Measurements from ENCODE around the gene DAZAP1.

Gene DAZAP1

DNA sequence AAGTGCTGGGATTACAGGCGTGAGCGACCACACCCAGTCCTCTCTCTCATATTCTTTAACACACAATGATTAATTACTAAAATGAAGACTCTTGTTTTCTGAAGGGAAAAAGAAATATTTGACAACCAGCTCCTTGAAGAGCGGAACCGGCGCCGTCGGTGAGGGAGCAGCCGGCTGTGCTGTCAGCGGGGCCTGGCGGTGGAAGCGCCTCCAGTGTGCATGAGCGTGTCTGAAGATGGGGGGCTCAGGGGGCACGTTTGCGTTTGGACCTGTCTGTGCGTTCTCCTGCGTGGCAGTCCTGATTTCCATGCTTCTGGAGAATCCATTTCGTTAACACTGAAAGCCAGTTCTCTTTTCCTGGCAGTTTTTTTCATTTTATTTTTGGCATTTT is 31.0 kb upstream of the DAZAP1 start:
- FAIRE-seq (no peak), DNase-seq (ENCODE audit: extremely low spot score, insufficient read length, low read depth) (no peak)

DNA sequence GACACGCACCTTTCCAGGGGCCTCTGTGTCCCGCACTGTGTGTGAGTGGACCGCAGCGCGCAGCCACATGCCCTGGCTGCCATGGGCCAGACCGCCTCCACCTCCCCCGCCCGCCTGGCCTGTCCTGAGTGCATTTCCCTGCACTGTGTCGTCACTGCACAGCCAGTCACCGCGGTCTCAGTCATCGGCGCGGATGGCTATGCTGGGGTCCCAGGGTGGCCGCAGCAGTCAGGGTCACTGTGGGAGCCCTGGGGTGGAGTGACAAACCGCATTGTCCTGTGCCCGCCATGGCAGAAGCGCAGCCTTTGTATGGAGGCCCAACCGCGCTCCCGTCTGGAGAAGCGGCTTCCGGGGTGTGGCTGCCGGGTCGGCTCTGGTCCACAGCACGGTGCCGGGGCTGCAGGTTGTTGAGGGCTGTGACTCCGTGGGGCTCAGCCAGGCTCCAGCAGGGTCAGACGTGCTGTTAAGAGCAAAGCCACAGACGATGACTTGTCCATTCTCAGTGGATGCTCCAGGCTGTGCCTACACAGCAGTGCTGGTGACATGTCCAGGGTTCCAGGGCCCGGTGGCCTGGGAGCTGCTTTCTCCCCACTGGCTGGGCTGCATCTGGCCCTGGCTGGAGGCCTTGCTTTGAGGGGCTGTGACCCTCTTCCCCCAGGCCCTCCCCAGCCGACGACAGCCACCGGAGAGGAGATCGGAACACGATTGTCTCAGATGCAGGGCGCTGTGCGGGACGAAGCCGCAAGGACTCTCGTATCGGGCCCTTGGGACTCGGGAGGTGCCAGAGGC is 30.0 kb upstream of the DAZAP1 start:
- DNase-seq (ENCODE audit: extremely low spot score, insufficient read length, low read depth): no peak
- FAIRE-seq: no peak

DNA sequence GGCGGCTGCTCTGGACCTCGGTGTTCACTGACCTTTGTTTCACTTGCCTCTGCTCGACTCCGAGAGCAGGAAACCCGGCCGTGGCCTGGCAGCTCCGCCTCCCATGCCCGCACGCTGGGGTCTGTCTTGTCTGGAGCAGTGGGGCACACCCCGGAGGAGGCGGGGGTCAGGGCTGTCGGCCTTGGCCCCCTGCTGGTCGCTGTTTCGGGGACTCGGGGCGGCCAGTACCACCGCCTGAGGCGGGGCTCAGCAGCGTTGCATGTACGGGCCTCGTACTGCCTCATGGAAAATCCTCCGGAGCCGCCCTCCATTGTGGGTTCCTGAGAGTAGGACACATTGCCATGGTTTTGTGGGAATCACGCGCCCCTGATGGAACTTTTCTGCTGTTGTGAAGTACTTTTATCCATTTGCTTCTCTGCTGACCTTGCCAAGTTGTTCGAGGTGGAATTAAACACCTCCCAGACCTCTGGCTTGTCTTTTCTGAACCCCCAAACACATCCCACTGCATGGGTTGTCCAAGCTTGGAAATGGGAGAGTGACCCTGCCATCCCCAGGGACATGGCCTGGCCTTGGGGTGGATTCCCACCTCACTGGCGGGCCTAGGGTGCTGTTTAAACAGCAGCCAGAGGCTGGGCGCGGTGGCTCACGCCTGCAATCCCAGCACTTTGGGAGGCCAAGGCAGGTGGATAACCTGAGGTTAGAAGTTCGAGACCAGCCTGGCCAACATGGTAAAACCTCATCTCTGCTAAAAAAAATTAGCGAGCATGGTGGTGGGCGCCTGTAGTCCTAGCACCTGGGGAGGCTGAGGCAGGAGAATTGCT is 29.2 kb upstream of the DAZAP1 start:
- no peak for DNase-seq (ENCODE audit: extremely low spot score, insufficient read length, low read depth)
- FAIRE-seq: no peak

DNA sequence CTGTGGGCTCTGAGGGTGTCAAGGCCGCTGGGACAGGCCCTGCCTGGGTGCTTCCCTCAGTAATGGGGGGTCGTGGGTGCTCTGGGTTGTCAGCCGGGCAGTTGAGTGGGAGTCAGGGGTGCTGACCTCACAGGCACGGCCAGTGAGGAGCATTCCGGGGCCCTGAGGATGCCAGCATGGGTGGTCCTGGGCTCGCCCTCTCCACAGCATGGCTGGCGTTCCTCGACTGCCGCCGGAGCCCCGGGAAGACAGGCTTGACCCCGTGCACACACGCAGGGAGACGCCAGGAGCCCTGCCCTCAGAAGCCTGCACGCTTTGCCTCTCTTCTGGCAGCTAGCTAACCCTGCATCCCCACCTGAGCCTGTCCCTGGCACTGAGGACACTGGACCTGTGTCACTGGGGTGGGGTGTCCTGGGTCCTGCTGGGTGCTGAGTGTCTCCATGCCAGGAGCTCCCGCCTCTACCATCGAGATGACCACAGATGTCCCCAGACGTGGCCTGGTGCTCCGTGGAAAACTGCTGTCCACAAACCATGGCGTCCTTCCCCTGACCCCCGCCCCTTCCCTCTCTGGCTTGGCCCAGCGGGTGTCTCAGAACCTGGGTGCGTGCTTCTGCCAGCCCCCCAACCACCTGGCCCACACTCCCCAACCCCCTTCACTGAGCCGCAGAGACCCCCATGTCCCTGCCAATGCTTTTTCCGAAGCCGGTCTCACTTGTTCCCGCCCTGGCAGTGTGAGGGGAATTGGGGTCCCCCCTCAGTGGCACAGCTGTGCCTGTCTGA is 28.1 kb upstream of the DAZAP1 start:
- DNase-seq (ENCODE audit: extremely low spot score, insufficient read length, low read depth): no peak
- no peak for FAIRE-seq

DNA sequence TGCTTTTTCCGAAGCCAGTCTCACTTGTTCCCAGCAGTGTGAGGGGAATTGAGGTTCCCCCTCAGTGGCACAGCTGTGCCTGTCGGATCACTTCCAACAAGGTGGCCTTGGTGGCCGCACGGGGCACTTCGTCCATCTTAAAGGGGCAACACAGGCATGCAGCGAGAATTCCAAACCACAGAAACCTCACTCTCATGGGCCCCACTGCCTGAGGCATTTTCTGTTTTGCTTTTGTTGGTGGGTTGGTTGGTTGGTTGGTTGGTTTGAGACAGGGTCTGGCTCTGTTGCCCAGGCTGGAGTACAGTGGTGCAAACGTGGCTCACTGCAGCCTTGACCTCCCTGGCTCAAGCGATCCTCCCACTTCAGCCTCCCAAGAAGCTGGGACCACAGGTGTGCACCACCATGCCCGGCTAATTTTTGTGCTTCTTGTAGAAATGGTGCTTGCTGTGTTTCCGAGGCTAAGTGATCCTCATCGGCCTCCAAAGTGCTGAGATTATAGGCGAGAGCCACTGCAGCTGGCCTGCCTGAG is 27.4 kb upstream of the DAZAP1 start:
- no peak for DNase-seq (ENCODE audit: extremely low spot score, insufficient read length, low read depth)
- FAIRE-seq: no peak

DNA sequence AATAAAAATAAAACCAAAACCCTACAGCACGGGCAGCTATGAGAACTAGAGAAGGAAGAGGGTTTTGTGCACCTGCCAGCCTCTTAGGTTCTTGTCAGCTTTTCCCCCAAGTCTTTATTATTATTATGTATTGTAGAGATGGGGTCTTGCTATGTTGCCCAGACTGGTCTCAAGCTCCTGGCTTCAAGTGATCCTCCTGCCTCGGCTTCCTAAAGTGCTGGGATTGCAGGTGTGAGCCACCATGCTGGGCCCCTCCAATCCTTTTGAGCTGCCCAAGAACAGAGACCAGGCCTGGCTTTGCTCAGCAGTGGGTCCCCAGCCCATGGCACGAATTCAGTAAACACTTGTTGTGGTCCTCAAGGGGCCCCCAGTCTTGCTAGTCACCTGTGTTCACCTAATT is 25.1 kb upstream of the DAZAP1 start:
- no peak for FAIRE-seq
- no peak for DNase-seq (ENCODE audit: extremely low spot score, insufficient read length, low read depth)

DNA sequence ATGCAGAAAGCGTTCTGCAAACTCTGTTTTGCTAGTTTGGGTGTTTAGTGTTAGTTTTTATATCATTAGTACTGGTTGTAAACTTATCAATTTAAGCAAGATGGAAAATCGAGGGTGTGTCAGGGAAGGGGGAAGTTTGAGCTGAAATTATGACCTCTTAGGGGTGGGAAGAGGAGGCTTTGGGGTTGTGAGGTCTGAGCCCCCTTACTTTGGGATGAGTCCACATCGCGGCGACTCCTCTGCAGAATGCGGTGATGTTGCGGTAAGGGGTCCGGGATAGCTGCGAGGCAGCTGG is 24.4 kb upstream of the DAZAP1 start:
- FAIRE-seq: no peak
- DNase-seq (ENCODE audit: extremely low spot score, insufficient read length, low read depth): no peak

DNA sequence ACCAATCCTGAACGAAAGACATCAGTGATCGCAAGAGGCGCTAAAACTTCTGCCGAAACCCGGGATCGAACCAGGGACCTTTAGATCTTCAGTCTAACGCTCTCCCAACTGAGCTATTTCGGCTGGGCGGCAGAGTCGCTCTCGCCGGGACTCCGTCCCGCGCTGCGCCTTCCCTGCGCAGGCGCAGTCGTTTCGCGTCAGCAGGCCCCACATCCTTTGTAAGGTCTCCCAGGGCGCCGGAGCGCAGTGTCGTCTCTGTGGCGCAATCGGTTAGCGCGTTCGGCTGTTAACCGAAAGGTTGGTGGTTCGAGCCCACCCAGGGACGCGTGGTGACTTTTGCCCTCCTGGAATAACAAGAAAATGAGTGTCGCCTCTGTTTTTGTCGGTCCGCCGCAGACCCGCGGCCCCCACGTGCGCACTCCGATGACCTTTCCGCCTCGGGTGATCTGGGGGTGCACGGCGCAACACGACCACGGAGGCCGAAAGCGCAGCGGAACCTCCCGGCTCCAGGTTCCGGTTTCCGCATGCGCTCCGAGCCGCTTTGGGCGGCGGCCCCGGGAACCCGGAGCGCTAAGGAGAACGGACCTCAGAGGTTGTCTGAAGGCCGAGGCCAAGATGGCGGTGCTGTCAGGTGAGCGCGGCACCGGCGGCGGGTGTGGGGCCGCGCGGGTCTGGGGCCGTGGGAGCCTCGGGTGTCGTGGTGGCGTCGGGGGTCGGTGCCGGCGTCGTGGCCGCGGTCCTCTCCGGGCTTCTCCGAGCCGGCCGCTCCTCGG is 23.9 kb upstream of the DAZAP1 start, which contains the start of gene NDUFS7:
Gene NDUFS7 (plus strand): TSS at position 596 of the 773 bp plus-strand sequence. CDS start 20 bp downstream, at position 616.
- FAIRE-seq (peak; percentile 91), DNase-seq (ENCODE audit: extremely low spot score, insufficient read length, low read depth) (peak; percentile 64)

DNA sequence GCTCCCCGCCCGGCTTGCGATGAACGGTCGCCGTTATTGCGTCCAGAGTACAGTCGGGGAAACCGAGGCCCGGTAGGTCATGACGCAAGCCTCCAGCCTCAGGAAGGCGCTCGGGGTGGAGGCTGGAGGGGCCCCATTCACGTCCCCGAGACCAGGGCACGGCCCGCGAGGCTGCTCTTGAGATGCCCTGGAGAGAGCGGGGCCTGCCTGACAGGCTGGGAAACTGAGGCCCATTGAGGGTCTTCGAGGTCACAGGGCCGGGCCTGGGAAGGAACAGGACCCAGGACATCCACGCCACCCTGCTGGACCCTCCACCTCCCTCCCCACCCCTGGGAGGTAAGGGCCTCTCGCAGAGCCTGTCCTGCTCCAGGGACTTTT is 23.3 kb upstream of the DAZAP1 start:
- DNase-seq (ENCODE audit: extremely low spot score, insufficient read length, low read depth) (no peak), FAIRE-seq (no peak)

DNA sequence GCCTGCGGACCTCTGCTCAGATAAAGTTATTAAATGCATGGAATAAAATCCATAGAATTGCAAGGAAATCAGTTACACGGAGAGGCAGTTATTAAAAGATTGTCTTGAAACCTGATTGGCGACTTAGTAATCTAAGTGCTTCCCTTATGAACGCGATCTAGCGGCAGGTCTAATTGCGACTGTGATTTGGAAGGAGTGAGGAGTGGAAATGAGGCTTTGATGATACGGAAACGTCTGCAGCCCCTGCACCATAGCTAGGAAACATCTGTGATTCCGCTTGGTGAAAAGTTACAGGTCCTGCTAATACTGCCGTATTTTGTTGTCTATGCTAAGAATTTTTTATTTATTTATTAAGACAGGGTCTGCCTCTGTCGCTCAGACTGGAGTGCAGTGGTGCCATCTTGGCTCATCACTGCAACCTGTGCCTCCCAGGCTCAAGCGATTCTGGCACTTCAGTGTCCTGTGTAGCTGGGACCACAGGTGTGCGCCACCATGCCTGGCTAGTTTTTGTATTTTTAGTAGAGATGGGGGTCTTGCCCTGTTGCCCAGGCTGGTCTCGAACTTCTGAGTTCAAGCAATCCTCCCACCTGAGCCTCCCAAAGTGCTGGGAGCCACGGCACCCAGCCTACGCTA is 22.8 kb upstream of the DAZAP1 start:
- DNase-seq (ENCODE audit: extremely low spot score, insufficient read length, low read depth) (no peak), FAIRE-seq (no peak)

DNA sequence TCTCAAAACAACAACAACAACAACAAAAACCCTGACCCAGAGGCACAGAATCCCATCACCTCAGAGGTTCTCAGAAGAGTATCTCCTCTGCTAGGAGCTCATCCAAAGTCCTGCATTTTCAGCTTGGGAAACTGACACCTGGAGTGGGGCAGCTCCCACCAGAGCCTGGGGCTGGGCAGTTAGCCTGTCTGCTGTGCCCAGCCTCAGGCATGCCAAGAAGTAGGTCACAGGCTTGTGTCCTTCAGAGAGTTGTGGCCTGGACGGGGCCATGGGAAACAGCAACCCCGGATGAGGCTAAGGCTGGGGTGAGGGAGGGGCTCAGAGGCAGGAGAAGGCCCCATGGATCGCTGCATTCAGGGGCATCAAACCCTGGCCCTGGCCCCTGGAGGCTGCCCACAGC is 21.6 kb upstream of the DAZAP1 start:
- FAIRE-seq (no peak), DNase-seq (ENCODE audit: extremely low spot score, insufficient read length, low read depth) (no peak)

DNA sequence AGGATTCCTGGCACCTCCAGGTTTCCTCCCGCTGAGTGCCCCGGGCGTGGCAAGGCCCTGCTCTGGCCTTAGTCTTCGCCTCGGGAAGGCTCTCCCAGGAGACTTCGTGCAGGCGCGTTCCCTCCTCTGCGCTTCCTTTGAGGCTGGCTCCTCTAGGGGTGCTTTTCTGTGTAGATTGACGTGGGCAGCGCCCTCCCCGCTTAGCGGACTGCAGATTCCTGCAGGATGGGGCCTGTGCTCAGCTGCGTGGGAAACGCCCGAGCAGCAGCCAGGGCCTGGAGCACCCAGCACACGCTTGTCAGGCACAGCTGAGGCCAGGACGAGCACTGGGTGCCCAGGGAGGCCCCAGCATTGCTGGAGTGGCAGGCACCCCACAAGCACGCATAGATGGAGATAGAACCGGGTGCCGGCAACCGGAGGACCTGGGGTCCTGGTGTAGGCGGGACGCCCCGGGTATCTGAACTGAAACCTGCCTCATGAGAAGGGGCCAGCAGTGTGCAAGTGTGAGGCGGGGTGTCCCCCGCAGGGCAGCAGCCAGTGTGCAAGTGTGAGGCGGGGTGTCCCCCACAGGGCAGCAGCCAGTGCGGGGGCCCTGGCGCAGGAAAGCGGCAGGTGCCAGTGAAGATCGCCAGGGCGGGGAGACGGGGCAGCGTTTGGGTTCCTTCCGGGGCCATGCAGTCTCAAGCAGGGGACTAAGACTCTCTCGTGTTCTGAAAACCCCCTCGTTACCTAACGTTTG is 20.3 kb upstream of the DAZAP1 start:
- FAIRE-seq: no peak
- DNase-seq (ENCODE audit: extremely low spot score, insufficient read length, low read depth): no peak

DNA sequence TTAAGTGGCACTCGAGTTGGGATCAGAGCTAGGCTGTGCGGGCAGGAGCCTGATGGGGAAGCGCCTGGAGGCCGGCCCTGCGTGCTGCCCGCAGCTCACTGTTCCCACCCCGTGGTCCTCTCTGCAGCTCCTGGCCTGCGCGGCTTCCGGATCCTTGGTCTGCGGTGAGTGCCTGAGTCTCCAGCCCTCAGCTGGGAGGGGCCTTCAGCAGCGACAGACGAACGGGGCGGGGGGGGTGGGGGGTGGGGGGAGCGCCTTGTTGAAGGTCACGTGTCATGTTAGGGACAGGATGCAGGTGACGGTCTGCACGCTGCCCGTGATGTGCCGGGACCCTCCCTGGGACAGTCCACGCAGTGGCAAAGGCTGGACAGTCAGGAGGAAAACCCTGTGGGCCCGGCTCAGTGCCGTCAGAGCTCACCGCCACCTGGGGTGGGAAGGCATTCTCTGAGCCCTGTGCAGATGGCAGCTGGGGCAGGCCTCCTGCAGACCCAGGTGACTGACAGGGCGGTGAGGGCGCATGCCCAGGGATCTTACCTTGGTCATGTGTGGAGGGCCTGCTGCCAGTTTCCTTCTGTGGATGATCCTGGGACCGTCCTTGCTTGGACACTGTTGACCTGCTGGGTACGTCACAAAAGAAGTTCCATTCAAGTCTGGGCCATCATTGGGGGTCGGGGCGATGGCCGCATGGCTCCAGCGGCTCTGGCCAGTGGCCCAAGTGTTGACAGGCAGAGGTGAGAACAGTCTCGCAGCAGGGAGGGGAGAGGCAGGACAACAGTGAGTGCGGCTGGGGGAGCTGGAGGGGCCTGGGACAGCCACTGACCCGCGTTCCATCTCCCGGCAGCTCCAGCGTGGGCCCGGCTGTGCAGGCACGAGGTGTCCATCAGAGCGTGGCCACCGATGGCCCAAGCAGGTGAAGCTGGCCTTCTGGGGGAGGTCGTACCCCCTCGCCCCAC is 19.4 kb upstream of the DAZAP1 start:
- no peak for DNase-seq (ENCODE audit: extremely low spot score, insufficient read length, low read depth)
- no peak for FAIRE-seq

DNA sequence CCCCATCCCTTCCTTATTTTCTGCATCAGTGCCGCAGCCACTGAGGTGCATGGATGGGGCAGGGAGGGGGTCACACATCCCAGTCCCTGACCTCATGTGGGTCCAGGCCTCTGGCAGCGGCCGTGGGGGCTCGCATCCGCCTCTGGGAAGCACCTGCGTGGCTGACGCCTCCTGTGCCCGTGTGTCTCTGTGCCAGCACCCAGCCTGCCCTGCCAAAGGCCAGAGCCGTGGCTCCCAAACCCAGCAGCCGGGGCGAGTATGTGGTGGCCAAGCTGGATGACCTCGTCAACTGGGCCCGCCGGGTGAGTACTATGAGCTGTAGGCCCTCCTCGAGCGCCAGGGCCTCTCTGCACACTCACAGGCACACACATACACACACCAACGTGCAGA is 18.8 kb upstream of the DAZAP1 start:
- DNase-seq (ENCODE audit: extremely low spot score, insufficient read length, low read depth) (no peak), FAIRE-seq (no peak)

DNA sequence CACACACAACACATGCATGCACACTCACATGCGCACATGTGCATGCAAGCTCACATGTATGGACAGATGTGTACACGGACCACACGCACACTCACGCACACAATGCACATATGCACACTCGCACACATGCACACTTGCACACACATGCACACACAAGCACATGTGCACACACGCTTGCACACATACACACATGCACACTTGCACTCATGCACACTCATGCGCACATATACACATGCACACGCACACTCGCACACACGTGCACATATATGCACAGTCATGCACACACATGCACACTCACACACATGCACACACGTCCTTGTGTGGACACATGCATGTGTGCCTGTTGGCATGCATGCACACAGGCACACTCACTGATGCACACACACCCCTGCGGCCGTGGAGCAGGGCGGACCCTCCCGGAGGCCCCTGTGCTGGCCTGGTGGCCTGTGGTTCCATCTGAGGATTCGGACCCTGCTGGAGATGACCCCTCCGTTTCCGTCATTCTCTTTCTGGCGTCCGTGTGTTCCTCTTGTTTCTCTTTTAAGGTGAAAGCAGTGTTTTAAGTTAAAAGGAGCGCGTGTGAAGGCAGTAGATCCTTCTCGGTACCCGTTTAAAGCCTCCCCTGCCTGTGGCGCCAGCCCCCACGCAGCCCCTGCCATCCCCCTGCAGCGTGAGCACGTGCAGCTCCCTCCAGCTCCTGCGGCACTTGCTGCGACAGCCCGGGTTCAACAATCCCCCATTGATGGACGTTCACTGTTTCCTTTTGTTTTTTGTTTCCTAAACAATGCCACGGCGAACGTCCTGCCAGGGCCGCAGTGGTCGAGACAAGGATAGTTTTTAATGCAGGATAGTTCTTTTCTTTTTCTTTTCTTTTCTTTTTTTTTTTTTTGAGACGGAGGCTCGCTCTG is 18.1 kb upstream of the DAZAP1 start:
- DNase-seq (ENCODE audit: extremely low spot score, insufficient read length, low read depth) (no peak), FAIRE-seq (no peak)

DNA sequence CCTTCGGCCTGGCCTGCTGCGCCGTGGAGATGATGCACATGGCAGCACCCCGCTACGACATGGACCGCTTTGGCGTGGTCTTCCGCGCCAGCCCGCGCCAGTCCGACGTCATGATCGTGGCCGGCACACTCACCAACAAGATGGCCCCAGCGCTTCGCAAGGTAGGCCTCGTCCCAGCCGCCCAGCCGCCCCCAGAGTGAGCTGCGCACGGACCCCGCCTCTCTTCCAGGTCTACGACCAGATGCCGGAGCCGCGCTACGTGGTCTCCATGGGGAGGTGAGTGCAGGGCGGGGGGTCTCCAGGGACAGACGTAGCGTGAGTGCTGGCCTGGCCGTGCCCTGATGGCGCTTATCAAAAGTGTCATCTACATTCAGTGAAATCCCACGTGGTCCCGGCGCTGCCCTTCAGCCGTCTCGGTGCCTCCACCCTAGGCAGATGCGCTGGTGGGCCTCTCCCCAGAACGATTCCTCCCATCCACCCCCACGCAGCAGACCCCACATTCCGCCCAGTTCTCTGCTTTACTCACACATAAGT is 16.4 kb upstream of the DAZAP1 start:
- no peak for DNase-seq (ENCODE audit: extremely low spot score, insufficient read length, low read depth)

More for the DNA sequence above, 16.4 kb upstream of the DAZAP1 start:
- FAIRE-seq: no peak
